HG03457 (cell line): ENCODE data around the gene KRT7.

Source experiments
- ATAC-seq: cut with Tn5 transposase; IDR thresholded peaks from one replicate; pipeline ENCODE4 v1.9.1; 2021; ENCODE audit warnings: moderate number of reproducible peaks; ENCODE audit not compliant: unreplicated experiment

KRT7 gene

GRCh38 chr12:52296572-52297215, 63.7 kb downstream of the KRT7 start:
- no peak for ATAC-seq
